Fibroblast of mammary gland (primary cell): ENCODE data around the gene PPP2R5D.
"Not testable (repeated sequence)": the region's sequence is repeated elsewhere in the genome, so short reads cannot be mapped to it uniquely, and the experiment has no call there.

Experiments used
- DNase-seq: peaks from one replicate; pipeline ENCODE4 v3.0.0-alpha.2; 2010; ENCODE audit warnings: low read depth
- H3K4me3 ChIP-seq: 2 replicates; pipeline ENCODE4 v1.5.1; 2011; ENCODE audit warnings: low read depth, mild to moderate bottlenecking, low read length, moderate library complexity; ENCODE audit not compliant: control insufficient read depth
- CTCF ChIP-seq: conservative IDR thresholded peaks from 2 replicates; pipeline ENCODE4 v1.5.1; 2011; ENCODE audit warnings: low read depth, low read length, inconsistent platforms; ENCODE audit not compliant: control insufficient read depth, insufficient read depth

Gene PPP2R5D

GRCh38 chr6:42939810-42940167 is 44.6 kb upstream of the PPP2R5D start:
- no peak for TF ChIP-seq CTCF
- no peak for DNase-seq
- H3K4me3 ChIP-seq = no peak overlapping the region

GRCh38 chr6:42940493-42941045 is 43.8 kb upstream of the PPP2R5D start:
- TF ChIP-seq CTCF = no peak
- no peak overlapping the region for H3K4me3 ChIP-seq
- no peak for DNase-seq

- not testable (repeated sequence) for H3K4me3 ChIP-seq, DNase-seq
Observed at GRCh38 chr6:42941356-42941755, 43.0 kb upstream of the PPP2R5D start.

- no peak for DNase-seq
- H3K4me3 ChIP-seq = no peak overlapping the region
- no peak for TF ChIP-seq CTCF
Observed at GRCh38 chr6:42942444-42942843, 41.9 kb upstream of the PPP2R5D start.

GRCh38 chr6:42947950-42948349 is 36.4 kb upstream of the PPP2R5D start:
- DNase-seq = no peak
- H3K4me3 ChIP-seq = no peak overlapping the region
- TF ChIP-seq CTCF = no peak

GRCh38 chr6:42952389-42952788 is 32.0 kb upstream of the PPP2R5D start:
- no peak for DNase-seq
- H3K4me3 ChIP-seq = no peak overlapping the region
- TF ChIP-seq CTCF = no peak

GRCh38 chr6:42954405-42954804 is 30.0 kb upstream of the PPP2R5D start:
- DNase-seq, H3K4me3 ChIP-seq: not testable (repeated sequence)

GRCh38 chr6:42958125-42958524 is 26.2 kb upstream of the PPP2R5D start:
- no peak overlapping the region for H3K4me3 ChIP-seq
- peak; percentile 23 for DNase-seq
- TF ChIP-seq CTCF = no peak
